Muscle of back (tissue), 11 donors: ENCODE results near the gene NTNG1. TPM values are rescaled to one million over a fixed set of nuclear protein-coding genes. Genes with fewer than 3 reads are reported as not detected.
"Not testable (repeated sequence)": the region's sequence is repeated elsewhere in the genome, so short reads cannot be mapped to it uniquely, and the experiment has no call there.

Experiments used
- DNase-seq, 3 donors: peaks; one replicate each; pipeline versions ENCODE4 v3.0.0 to v3.0.0-alpha.2; 2013
- polyA plus RNA-seq, 10 donors: library from polyadenylated mRNA; unstranded; fragments of 120-200 nt; gene quantifications; one replicate each; pipeline ENCODE4 v1.2.1, GENCODE V29; 2013; ENCODE audit not compliant: insufficient read length in 10 of 10

The NTNG1 gene
- polyA plus RNA-seq, 10 donors = 6.4 to 18.1 (median 10.5) TPM

DNA sequence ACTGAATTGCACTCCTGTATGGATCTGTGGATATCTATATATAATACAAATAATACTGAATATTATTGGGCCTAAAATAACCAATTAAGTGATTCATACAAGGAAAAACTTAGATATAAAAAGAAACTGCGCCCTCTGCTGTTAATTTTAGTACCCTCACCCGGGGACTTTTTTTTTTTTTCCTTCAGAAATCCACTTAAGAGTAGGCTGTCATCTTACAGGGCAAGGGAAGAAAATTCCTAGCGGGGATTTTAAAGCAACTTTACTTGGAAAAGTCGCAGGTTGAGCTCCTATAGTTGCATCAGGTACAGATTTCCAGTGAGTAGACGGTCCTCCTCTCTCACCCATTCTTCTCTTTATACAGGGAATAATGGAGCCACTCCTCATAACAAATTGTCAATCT lies 1.3 kb downstream of the NTNG1 start:
- DNase-seq = peak; percentile 68 to 88 (median 74)

DNA sequence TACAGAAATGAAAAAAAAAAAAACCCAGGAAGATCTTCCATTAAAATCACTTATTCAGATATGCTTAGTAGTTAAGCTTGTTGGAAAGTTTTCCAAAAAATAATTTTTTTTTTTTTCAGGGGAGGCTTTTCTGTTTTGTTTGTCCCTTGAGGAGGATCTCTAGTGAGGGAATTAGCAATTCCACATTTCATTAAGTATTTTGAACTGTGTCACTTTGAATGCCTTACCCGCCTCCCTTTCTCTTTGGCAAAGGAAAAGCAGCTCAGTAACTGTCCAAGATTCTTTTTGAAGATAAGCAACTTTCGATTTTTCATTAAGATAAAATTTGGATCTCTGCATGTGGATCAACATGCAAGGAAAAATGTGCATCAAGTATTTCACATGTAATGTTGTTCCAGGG lies 1.8 kb downstream of the NTNG1 start:
- DNase-seq = peak in 1 of 3 donors; percentile 40

DNA sequence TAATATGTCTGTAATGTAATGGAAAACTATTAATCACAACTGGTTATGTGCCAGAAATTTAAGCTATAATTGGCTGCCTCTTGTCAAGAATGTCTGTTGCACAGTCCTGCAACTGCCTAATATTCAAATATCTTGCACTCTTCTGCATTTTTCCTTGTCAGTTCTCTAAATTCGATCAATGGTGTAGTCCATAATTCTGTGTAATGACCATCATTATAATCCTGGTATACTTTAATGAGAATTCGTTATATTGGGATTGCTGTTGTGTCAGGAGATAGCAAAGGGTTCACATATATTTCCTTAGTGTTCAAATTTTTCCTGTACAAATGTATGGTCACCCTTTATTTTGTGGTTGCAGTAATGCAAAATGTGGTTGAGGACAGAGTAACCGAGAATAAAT lies 4.8 kb downstream of the NTNG1 start:
- DNase-seq = no peak

DNA sequence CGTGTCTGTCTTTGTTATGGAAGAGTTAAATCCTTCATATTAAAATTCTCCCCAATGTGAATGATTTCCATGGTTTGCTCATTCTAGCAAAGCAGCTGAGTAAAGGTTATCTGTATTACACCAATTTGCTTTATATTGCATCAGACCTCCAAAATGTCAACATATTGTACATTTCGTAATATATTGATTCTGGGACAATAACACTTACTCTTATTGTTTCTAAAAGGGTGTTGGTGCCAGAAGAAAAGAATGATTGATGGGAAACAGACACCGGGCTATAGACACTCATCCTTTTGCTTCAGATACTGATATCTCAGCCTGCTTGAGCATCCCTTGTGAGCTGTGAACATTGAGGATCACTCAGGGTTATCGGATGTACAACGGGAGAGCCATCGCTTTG lies 7.0 kb downstream of the NTNG1 start:
- peak in 1 of 3 donors; percentile 19 for DNase-seq

DNA sequence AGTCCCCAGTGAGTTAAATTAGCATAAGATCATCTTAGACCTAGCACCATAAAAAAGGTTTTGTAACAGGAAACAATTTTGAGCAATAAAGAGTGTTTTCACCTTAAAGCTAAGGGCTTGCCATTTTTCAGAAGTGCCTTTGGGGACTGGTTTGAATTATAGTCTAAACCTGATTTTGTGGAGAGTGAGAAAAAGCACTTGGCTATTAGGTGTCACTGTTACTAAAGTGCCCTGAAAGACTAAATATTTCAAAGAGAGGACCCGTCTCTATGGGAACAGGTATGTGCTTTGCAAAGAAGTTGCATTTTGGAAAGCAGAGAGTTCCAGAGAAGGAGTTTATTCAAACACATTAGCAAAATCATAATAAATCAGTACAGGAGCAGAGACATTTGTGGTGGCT lies 9.1 kb downstream of the NTNG1 start:
- no peak for DNase-seq

DNA sequence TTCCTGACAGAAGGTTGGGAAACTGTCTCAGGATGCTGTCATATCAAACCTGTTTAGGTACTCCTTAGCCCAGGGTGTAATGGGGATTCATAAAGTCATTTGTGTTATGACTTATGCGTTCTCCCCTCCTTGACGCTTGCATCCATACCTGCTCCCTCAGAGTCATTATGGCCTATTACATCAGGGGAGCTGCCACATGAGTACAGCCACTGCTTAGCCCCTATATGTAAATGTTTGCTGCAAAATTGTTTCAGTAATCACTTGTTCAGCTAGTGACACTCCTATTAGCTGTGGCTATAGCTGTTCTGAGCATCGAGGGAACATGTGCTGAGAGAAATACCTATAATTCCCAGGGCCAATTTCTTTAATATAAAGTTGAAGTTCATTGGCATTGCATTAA lies 10.5 kb downstream of the NTNG1 start:
- no peak for DNase-seq

DNA sequence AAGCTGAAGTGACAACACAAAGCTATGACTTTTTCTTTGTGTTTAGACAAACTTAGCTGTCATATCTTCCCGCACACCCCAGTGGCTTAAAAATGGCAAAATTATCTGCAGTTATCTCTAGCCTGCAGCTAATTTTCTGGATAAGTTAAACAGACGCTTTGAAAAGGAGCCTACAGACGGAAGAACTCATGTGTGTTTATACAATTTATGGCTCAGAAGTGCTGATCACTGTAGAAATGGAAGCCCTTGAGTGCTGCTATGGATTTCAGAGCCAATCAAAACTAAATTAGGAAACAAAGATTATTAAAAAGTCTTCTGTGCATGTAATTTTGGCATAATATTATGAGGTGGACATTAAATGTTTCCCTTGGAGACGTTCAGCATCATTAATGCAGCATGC lies 11.6 kb downstream of the NTNG1 start:
- DNase-seq = no peak

DNA sequence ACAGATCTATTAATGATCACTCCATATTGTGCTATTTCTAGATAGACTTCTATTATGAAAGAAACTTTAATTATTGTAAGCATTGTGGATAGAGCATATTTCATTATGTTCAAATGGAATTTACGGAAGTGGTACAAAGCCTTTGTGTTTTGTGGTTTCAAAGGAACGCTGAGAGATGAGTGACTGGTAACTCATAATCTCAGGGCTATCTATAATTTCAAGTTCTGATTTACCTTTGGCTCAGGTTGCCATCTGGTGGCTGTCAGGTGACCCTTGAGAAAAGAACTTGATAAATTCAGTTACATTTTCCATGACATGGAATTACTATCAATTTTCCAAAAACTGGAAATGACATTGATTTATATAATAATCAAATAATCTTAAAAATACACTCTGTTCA lies 12.2 kb downstream of the NTNG1 start:
- no peak for DNase-seq

DNA sequence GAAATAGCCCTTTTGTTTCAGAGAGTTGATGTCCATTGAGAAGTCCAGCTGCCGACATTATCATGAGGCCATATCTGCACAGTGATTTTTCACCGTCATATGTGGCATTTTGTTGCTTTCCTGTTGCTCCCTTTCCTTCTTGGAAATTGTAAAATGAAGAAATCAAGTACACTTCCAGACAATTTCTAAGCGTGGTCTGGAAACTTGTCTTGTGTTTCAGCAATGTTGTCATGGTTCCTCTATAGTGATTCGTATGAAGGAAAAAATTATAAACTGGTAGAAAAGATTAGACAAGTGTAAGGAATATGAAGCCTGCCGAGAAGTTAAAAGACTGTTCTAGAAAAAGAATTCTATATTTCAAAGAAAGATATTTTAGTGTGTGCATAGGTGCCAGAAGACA lies 17.7 kb downstream of the NTNG1 start:
- DNase-seq = no peak

DNA sequence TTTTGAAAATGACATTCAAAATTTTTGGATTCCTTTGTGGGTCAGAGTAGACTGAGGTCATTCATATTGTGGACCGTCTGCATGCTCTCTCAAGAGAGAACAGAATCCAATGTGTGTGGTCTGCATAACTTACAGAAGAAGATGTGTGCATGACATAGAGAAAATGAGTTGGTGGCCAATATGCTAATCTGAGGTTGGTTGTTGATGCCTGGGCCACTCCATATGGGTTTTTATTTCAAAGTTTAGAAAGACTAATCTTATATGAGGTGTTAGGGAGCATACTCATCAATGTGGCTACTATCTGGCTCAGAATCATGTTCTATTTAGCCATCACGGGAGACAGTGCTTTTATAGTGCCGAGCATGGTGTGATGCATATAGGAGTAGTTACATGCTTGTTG lies 18.2 kb downstream of the NTNG1 start:
- peak in 1 of 3 donors; percentile 15 for DNase-seq

DNA sequence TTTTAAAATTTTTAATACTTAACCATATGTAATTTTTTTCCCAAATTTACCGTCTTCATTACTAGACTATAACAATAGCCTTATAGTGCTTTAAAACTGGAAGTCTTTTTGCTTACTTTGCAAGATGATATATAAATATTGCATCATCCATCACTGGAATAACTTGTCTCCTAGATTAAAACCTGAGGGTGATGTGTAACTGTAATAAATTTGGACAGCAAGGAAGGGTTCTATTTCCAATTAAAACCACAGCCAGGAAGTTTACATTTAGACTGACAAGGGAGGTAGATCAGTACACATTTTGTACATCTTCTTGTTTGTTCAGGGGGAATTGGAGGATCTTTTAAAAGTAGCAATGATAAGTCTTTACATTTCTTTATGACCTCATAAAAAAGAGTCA lies 21.9 kb downstream of the NTNG1 start:
- DNase-seq = no peak

DNA sequence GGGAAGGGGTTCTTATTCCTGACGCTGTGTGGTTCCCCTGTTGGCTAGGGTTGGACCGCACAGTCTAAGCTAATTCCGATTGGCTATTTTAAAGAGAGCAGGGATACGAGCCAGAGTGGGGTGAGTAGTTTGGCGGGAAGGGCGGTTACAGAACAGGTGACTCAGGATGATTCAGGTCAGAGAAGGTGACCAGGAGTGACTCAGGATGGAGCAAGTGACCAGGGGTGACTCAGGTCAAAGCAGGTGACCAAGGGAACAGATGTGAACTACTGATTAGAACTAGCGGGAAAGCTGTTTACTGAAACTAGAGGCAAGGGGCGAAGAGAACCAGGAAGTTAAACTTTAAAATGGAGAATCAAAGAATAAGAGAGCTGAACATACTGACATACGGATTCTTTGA lies 24.1 kb downstream of the NTNG1 start:
- not testable (repeated sequence) for DNase-seq

DNA sequence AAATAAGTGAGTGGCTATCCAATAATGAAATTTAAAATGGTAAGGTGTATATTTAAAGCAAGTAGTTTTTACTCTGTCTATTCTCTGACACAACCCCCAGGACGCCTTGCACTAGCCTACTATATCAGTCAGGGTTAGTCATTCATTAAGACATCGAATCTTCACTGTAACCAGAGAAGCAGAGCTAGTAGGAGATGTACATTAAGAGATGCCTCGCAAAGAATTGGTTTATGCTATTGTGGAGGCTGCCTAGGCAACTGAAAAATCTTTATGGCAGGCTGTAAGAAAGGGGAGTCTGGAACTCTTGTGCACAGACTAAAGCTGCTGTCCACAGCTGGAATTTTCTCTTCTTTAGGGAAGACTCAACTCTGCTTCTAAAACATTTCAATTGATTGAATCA lies 28.8 kb downstream of the NTNG1 start:
- DNase-seq = no peak

DNA sequence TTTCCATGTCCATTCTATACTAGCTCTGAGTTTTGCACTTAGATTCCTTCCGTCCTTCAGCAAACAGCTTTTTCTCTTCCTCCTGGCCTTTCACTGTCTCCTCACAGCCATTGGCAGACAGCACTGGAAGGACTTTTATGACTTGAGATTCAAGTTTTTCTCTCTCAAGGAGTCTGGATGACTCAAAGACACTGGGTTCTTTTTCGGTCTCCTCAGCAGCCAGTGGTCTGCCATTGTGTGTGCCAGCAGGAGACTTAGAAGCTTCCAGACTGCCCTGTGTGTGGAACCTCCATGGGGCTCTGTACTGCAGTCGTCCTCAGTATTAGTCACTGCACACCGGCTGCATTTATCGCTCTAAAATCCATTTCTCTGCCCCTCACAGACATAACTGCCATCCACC lies 30.5 kb downstream of the NTNG1 start:
- DNase-seq = no peak

DNA sequence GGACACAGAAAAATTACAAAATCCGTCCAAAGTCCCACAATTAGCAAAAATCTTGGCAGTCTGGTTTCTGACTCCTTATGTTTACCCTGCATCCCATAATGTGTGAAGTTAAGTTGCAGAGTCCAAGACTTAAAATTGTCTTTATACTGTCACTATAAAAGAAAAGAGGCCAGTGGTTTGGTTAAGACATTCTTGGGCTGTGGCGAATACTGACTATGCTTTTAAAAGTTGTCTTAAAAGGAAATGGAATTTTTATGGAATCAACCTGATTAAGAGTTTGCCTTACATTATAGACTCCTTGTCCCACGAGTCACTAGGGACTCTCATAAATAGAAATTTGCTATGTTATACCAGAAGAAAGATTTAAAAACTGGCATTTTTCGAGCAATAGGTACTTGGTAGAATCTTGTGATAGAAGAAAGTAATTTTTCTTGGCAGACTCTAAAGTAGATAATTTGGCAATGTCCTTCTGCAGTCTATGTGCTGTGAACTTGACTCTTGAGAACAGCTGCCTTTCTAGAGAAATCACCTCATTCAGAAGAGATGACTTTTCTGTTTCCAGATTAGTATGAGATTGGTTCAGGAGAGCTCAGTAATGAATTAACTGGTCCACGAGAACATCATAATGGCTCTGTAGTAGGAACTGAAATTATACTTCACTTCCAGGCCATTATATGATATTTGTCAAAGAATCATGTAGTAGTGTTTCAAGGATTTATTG lies 31.8 kb downstream of the NTNG1 start:
- no peak for DNase-seq

DNA sequence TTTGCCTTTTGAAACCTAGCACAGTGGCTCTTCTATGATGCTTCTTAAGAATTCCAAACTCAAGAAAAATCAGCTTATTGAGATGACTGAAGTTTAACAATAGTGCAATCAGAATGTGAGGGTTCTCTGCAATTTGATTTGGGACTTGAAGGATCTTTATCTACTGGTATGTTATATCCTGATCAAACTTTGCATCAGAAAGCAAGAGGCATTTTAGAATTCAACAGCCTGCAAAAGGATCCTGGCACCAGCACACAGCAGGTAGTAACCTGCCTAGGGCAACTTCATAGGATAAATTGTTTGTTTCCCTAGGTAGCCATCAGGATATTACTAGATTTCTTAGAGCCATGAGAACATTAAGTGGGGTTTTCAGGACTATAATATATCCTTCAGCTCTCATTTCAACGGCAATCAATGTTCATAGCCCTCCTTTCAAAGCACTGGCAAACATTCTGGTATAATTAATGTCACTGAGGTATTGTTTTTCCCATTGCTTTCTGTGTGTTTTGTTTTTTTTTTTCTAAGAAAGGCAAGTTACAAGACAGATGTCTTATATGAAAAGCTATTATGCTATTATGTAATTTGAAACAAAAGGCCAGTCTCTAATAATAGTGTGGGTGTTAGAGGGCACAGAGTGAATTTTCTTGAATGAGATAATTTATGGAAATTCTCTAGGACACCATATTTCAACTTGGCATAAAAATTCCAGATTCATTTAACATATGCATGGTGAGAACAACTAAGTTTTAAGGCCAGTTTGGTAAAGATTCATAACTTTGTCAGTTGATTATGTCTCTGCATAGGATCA lies 34.5 kb downstream of the NTNG1 start:
- no peak for DNase-seq

DNA sequence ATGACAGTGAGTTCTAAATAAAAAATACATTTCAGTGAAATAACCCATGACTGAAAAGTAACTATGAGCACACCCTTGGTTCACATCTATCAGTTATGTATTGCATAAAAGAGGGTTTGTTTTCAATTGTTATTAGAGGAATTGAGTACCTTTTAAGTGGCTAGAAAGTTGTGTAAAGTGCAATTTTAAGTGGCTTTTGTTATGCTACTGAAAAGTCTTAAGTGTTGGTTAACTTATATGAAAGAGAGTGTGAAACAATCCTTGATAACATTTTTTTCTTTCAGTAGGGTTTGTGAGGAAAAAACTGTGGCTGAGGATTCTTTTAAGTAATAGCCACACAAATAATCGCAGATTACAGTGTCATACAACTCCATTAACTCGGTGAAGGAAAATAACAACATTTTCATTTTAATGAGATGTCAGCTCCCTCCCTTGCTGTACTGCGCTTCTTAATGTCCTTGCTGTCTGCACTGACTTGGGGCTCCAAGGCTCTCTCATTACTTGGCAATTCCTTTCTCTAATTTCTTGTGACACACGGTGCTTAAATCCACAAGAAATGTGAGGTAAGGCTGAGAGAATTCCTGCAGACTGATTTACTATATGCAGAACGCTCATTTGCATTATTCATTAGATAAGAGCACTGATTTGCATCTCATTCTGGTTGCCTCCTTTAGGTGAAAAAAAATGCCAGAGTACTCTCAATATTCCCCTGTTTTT lies 40.6 kb downstream of the NTNG1 start:
- DNase-seq = no peak

DNA sequence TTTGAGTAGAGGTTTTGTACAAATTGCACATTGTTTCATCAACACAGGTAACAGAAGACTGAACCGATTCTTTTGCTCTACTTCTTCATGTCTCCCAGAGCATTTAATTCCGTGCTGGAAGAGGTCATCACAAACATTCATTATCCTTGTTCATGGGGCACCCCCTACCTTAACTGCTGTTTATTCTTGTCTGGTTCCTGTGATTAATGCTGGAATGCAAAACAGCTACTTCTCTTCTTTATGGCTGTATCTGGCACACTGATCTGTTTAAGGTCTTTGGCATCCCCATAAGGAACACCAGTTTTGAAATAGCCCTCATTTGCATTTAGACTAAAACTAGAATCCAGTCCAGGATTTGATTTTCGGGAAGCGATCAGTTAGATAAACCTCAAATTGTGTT lies 42.2 kb downstream of the NTNG1 start:
- DNase-seq = no peak

DNA sequence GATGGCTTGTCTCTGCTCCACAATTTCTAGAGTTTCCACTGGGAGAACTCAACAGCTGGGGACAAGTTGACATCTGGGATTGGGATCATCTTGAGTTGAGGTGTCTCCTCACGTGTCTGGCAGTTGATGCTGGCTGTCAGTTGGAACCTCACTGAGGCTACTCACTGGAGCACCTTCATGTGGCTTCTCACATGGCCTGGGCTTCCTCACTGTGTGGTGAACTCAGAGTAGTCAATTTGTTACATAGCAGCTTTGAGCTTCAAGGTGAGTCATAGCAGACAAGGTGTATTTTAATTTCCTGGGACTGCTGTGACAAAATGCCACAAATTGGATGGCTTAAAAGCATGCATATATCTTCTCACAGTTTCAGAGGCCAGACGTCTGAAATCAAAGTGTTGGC lies 44.0 kb downstream of the NTNG1 start:
- no peak for DNase-seq

DNA sequence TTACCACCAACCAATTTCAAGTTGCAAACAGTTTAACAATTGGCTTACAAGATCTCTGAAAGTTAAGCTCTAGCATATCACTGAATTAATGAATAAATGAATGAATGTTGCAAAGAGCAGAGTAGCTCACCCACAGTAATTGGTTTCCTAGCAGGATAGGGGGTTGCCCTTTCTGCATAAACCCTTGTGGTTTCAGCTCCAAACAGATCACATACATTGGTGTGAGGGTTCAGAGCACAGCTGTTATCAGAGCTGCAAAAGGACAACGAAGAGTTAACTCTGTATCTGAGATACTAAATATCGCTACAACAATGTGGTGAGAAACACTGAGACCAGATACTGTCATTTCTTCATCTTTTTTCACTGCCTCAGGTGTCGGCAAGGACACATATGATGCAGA lies 46.6 kb downstream of the NTNG1 start:
- DNase-seq = no peak

DNA sequence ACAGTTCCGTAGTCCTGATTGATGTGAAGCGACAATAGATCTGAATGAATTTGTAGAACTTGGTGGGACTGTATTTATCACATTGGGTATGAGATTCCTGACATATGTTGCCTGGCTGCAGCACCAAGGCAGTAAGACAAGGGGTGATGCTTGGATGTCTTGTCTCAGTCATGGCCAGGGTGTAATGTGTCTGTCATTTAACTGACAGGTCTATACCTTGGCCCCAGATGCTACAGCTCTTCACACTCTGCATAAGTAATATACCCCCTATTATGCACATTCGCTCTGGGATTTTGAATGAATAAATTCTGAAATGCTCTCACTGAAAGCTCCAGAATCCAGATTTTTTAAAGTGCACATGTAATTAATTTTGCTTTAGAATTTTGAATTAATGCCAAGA lies 47.3 kb downstream of the NTNG1 start:
- DNase-seq = no peak

DNA sequence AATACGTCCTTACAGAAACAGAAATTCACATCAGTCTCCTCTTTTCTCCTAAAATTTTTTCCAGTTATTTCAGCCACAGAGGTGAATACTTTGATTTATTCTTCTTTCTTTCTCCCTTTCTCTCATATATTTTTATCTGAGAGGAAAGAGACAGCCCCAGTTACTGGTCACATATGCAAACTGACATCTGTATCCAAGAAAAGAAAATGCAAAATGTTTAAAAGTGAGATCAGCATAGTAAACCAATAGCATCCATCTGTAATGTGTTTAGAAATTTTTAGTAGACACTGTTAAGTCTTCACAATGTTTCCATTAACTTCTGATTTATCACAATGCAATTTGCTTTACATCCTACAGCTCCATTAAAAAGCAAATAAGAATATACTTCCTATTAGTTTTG lies 53.5 kb downstream of the NTNG1 start:
- DNase-seq = peak in 1 of 3 donors; percentile 4

DNA sequence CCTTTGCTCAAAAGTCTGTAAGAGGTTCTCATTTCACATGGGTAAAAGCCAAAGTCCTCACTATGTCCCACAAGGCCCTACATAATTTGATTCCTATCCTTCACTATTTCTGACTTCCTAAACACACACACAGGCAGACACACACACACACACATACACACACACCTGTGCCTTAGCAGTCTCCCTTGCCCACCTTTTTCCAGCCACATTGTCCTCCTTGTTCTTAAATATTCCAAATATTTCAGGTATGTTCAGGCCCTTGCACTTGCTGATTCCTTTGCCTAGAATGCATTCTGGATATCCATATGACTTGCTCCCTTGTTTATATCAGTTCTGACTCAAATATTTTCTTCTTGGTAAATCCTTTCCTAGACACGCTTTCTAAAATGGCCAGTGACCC lies 54.6 kb downstream of the NTNG1 start:
- no peak for DNase-seq
